Measurements from ENCODE around the gene CILP.

- TF ChIP-seq CTCF (IDR thresholded peaks at IDR 0.05) (no peak), POLR2A (IDR thresholded peaks at IDR 0.05) (no peak)
Measured at GRCh38 chr15:65177901-65178300, 33.4 kb downstream of the CILP start.

All from esophagus squamous epithelium (tissue), 4 donors.